M059J (cell line): ENCODE results near the gene RGS9BP. TPM values are rescaled to one million over a fixed set of nuclear protein-coding genes. Genes with fewer than 3 reads are reported as not detected.
A peak's percentile ranks its signal among the peaks of the same experiment; 100 is the strongest.
"Not testable (repeated sequence)": the region's sequence is repeated elsewhere in the genome, so short reads cannot be mapped to it uniquely, and the experiment has no call there.

ENCODE experiments used
- DNase-seq: peaks from one replicate; pipeline ENCODE4 v3.0.0-alpha.2; 2012; ENCODE audit warnings: low read depth
- total RNA-seq: library from RNA; depleted of rRNA; stranded (reverse); fragments of >200 nt; shearing (Covaris generic); gene quantifications from 2 replicates; pipeline ENCODE4 v1.2.3, GENCODE V29; 2014; rRNA removed

The RGS9BP gene
- 0.66 and 1.1 TPM in 2 replicates for total RNA-seq

- DNase-seq: peak; percentile 74
These were observed at the start of gene RGS9BP for GRCh38 chr19:32675720-32676185. Gene RGS9BP (plus strand): TSS chr19:32675848. CDS start chr19:32676264, 416 bp downstream.

DNA sequence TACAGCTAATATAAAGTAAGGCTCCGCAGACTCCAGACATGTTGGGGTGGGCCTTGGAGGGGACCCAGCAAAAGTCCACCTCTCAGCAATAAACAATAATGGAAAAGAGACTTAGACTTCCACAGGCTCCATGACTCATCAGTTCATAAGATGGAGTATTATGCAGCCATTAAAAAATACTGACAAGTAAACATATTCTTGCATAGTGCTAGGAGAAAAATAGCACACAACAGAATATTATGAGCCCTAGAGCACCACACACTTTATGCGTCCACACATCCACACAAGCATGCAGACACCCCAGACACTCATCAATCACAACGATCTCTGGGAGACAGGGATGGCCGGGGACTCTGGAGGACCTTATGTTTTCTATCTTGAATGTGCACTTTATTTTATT, 48.7 kb upstream of the RGS9BP start:
- DNase-seq: no peak

- DNase-seq: no peak
These were observed 47.9 kb upstream of the RGS9BP start for GRCh38 chr19:32627714-32628270.

GRCh38 chr19:32630338-32630737, 45.3 kb upstream of the RGS9BP start:
- no peak for DNase-seq

- no peak for DNase-seq
These were observed 44.3 kb upstream of the RGS9BP start for GRCh38 chr19:32631381-32631780.

- no peak for DNase-seq
These were observed 38.2 kb upstream of the RGS9BP start for GRCh38 chr19:32637480-32637879.

GRCh38 chr19:32638625-32639024, 37.0 kb upstream of the RGS9BP start:
- no peak for DNase-seq

DNA sequence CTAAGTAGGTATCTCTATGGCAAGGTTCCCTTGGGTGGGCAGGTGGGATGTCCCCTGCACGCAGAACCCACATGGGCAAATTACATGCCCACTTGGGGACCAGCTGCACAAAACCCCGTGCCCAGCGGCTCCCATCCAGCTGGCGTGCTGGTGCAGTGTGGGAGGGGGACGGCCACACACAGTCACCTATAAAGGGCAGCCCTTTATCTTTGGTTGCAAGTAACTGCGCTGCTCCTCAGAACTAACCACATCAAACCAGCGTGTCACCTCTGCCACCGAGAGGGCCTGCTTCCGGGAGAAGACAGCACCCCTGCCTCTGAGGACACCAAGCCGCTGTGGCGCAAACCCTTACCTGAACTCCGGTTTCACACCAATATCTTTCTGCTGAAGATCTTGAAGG, 32.9 kb upstream of the RGS9BP start:
- DNase-seq: no peak

- DNase-seq: no peak
These were observed 29.1 kb upstream of the RGS9BP start for GRCh38 chr19:32646556-32646955.

GRCh38 chr19:32647361-32647760, 28.3 kb upstream of the RGS9BP start:
- no peak for DNase-seq

DNA sequence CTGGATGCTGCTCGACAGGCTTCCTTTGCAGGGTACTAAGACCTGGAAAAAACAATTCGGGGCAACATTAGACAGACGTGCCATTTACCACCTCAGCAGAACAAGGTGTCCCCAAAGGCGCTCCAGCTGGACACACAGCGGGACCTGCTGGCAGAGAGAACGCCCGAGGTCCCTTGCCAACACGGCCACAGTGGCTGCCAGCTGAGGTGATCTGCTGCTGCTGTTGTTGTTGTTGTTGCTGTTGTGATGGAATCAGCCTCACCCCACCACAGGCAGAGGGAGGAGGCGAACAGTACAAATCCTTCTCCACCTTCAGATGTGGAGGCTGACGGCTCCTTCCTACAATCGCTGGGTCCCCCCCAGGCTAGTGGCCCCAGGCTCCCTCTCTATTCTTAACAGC, 25.9 kb upstream of the RGS9BP start:
- no peak for DNase-seq

DNA sequence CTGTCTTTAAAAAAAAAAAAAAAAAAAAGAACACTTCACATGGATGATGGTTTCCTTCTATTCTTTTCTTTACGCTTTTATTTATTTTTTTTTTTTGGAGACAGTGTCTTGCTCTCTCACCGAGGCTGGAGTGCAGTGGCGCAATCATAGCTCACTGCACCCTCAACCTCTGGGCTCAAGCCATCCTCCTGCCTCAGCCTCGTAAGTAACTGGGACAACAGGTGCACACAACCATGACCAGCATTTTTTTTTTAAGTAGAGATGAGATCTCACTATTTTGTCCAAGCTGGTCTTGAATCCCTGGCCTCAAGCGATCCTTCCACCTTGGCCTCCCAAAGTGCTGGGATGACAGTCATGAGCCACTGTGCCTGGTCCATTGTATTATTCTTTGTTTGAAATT, 25.0 kb upstream of the RGS9BP start:
- DNase-seq: no peak

GRCh38 chr19:32651729-32652140, 23.9 kb upstream of the RGS9BP start:
- no peak for DNase-seq

DNA sequence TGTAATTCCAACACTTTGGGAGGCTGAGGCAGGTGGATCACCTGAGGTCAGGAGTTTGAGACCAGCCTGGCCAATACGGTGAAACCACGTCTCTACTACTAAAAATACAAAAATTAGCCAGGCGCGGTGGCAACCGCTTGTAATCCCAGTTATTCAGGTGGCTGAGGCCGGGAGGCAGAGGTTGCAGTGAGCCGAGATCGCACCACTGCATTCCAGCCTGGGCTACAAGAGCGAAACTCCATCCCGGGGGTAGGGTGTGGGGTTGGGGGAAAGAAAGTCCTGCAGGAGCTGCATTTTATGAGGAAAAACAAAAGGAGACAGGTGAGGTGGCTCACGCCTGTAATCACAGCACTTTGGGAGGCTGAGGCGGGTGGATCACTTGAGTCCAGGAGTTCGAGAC, 23.3 kb upstream of the RGS9BP start:
- DNase-seq: not testable (repeated sequence)

DNA sequence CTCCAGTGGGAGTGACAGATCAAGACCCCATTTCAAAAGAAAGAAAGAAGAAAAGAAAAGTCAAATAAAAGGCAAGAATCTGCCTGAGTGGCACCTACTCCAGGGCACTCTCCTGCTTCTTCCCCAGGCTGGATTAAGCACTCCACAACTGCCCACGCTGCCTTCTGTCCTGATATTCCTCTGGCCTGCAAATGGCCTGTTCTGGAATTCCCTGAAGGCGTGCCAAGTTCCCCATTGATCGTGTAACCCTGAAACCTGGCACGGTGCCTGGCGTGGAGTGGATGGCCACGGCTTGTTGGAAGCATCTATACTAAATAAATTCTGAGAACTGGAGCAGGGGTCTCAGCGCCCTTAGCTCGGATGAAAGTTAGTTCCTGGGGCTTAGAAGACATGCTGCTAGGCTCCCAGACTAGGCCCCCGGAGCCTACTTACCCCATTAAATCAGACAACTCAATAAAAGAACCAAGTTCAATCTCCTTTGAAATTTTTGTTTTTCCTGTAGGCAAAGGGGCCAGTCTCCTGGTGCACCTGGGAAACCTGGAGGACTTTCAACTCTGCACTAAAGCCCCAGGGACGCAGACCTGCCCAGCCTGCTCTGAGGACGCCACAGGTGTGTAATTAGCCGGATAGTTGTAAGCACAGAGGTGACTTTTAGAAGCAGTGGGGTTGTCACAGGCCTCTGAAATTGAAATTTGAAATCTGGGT, 22.6 kb upstream of the RGS9BP start:
- DNase-seq: peak; percentile 24

GRCh38 chr19:32653599-32653915, 22.1 kb upstream of the RGS9BP start:
- no peak for DNase-seq

- not testable (repeated sequence) for DNase-seq
These were observed 19.3 kb upstream of the RGS9BP start for GRCh38 chr19:32656379-32656778.

GRCh38 chr19:32658075-32658474, 17.6 kb upstream of the RGS9BP start:
- DNase-seq: no peak

DNA sequence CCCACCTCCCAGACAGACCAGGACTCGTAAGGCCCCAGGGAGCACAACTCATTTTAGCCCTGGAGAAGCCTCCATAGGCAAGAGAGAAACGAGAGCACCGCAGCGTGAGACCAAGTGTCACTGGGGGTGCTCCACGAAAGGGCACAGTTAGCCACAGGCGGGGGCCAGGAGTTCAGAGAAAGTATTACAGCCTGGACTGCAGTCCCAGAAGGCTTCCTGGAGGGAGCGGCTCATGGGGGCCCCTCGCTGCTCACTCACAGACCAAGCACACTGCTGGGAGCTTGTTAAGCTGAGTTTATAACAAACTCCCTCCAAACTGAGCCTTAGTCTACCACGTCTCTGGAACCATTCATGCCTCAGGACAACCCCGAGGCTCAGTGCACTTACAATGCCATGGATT, 17.1 kb upstream of the RGS9BP start:
- no peak for DNase-seq

DNA sequence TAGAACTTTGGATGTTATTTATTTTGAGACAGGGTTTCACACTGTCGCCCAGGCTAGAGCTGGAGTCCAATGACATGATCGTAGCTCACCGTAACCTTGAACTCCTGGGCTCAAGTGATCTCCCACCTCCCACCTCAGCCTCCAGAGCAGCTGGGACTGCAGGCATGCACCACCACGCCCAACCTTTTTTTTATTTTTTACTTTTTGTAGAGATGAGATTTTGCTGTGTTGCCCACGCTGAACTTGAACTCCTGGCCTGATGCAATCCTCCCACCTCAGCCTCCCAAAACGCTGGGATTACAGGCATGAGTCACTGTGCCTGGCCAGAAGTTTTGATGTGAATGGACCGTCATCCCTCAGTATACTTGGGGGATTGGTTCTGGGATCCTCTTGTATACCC, 14.3 kb upstream of the RGS9BP start:
- DNase-seq: no peak

GRCh38 chr19:32662186-32662585, 13.5 kb upstream of the RGS9BP start:
- peak; percentile 47 for DNase-seq

DNA sequence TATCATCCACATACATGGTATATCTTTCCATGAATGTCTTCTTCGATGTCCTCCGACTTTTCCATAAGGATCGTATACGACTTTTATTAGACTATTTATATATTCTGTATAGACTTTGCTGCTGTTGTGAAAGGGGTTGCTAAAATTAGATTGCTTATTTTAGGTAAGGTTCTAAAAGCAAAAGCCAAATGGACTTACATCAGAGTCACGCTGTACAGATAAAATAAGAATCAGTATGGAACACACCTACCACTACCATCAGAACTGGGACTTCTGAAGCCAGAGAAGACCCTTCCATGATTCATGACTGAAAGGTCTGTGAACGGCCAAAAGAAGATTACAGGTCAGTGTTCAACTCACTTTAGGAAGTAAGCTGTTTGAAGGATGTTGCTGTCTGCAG, 9.6 kb upstream of the RGS9BP start:
- no peak for DNase-seq

DNA sequence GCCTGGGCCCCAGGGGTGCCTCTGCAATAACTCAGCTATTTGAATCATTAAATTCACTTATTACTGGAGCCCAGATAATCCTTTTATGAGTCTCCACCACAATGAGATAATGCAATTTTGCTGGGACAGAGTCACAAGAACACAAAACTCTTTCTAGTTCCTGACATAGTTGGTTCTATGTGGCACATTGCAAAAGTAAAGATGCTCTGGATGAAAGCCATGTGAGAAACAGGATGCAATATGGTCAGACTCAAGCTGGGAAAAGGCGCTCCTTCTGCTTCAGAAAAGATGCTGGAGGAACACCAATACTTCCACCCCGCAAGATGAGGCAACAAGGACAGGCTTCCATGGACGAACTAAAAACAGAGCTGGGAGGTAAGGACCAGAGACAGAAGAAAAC, 6.3 kb upstream of the RGS9BP start:
- no peak for DNase-seq
